Vagina (tissue), 2 donors: ENCODE data around the gene NGFR. TPM values are rescaled to one million over a fixed set of nuclear protein-coding genes. Genes with fewer than 3 reads are reported as not detected.

Experiments
- DNase-seq, 2 donors: peaks; one replicate each; pipeline ENCODE4 v3.0.0-alpha.2; 2017; ENCODE audit errors: extremely low spot score in 2 of 2
- H3K27ac ChIP-seq: fragments of 200-600 bp; sonication (generic); one replicate; pipeline ENCODE4 v1.5.1; 2019
- H3K27me3 ChIP-seq: fragments of 200-600 bp; sonication (generic); one replicate; pipeline ENCODE4 v1.5.1; 2019
- H3K36me3 ChIP-seq, 2 donors: fragments of 200-600 bp; sonication (generic); one replicate each; pipeline ENCODE4 v1.5.1; 2017 to 2019
- H3K4me1 ChIP-seq: fragments of 200-600 bp; sonication (generic); one replicate; pipeline ENCODE4 v1.5.1; 2019
- H3K4me3 ChIP-seq, 2 donors: fragments of 200-600 bp; sonication (generic); 1 replicate in 1 of 2; 2 replicates in 1 of 2; pipeline ENCODE4 v1.5.1; 2016 to 2019
- H3K9me3 ChIP-seq: fragments of 200-600 bp; sonication (generic); one replicate; pipeline ENCODE4 v1.5.1; 2019
- POLR2A ChIP-seq, 2 donors: fragments of 450-650 bp; IDR thresholded peaks; one replicate each; pipeline ENCODE4 v1.6.1; 2017; ENCODE audit warnings: antibody characterized with exemption in 2 of 2, mild to moderate bottlenecking in 2 of 2, moderate library complexity in 2 of 2
- POLR2AphosphoS5 ChIP-seq, 2 donors: sonication (generic); formaldehyde crosslinking; IDR thresholded peaks; one replicate each; pipeline ENCODE4 v1.9.0; 2017; ENCODE audit warnings: antibody characterized with exemption in 2 of 2, mild to moderate bottlenecking in 2 of 2, low read depth in 1 of 2; ENCODE audit not compliant: insufficient read depth in 1 of 2
- intact Hi-C: fragments of 100-400 bp; cut with DNase I; formaldehyde crosslinking; loops from one replicate; pipeline ENCODE4 v1.15.1; 2023
- total RNA-seq: library from RNA; depleted of rRNA; stranded (reverse); fragments of >200 nt; gene quantifications from one replicate; pipeline ENCODE4 v1.2.3, GENCODE V29; 2016
- TF ChIP-seq, protein P1 (sequence below), 3 experiments: fragments of 450-650 bp in 2 of 3; fragments of 200-600 bp in 1 of 3; sonication (generic) in 1 of 3; IDR thresholded peaks; one replicate each; pipeline ENCODE4 v1.5.1; 2017 to 2019; ENCODE audit warnings: antibody characterized with exemption in 3 of 3, mild to moderate bottlenecking in 2 of 3, moderate library complexity in 2 of 3

NGFR gene
- total RNA-seq, 1 donor from 2014 or later = 41.7 TPM

DNA sequence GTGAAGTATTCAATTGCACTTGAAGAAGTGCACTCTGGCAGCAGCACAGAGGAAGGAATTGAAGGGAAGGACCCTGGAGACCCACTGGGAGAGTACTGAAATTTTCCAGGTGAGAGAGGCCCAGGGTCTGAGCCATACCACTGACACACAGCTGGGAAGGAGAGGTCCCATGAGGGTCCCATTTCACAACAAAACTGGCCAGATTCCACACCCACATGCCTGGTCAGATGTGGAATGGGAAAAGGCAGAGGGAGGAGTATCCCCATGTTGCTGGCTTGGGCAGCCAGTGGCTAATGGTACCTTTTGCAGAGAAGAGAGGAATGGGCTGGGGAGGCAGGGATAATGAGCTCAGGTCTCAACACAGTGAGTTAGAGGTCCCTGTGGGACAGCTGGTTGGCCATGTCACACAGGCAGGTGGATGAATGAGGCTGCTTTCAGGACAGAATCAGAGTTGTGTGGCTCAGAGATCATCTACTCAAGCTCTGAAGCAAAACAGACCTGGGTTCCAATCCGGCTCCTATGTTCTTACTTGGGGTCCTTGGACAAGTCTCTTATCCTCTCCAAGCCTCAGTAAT lies 26.2 kb upstream of the NGFR start:
- no peaks in the 10 kb centered on the region for H3K36me3 ChIP-seq
- no peaks in the 10 kb centered on the region for H3K9me3 ChIP-seq
- intact Hi-C loops = no loop called here
- no peak overlapping the region for H3K27ac ChIP-seq
- DNase-seq = no peak
- no peak overlapping the region for H3K4me3 ChIP-seq
- H3K27me3 ChIP-seq = no peaks in the 10 kb centered on the region
- TF ChIP-seq, protein P1, sequence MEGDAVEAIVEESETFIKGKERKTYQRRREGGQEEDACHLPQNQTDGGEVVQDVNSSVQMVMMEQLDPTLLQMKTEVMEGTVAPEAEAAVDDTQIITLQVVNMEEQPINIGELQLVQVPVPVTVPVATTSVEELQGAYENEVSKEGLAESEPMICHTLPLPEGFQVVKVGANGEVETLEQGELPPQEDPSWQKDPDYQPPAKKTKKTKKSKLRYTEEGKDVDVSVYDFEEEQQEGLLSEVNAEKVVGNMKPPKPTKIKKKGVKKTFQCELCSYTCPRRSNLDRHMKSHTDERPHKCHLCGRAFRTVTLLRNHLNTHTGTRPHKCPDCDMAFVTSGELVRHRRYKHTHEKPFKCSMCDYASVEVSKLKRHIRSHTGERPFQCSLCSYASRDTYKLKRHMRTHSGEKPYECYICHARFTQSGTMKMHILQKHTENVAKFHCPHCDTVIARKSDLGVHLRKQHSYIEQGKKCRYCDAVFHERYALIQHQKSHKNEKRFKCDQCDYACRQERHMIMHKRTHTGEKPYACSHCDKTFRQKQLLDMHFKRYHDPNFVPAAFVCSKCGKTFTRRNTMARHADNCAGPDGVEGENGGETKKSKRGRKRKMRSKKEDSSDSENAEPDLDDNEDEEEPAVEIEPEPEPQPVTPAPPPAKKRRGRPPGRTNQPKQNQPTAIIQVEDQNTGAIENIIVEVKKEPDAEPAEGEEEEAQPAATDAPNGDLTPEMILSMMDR (IDR thresholded peaks at IDR 0.05) = no peak
- TF ChIP-seq POLR2A (IDR thresholded peaks at IDR 0.05) (no peak), POLR2AphosphoS5 (IDR thresholded peaks at IDR 0.05; ENCODE audit: insufficient read depth in 1 of 2, low read depth in 1 of 2) (no peak)
- peaks cover 14% of the 10 kb centered on the region for H3K4me1 ChIP-seq

DNA sequence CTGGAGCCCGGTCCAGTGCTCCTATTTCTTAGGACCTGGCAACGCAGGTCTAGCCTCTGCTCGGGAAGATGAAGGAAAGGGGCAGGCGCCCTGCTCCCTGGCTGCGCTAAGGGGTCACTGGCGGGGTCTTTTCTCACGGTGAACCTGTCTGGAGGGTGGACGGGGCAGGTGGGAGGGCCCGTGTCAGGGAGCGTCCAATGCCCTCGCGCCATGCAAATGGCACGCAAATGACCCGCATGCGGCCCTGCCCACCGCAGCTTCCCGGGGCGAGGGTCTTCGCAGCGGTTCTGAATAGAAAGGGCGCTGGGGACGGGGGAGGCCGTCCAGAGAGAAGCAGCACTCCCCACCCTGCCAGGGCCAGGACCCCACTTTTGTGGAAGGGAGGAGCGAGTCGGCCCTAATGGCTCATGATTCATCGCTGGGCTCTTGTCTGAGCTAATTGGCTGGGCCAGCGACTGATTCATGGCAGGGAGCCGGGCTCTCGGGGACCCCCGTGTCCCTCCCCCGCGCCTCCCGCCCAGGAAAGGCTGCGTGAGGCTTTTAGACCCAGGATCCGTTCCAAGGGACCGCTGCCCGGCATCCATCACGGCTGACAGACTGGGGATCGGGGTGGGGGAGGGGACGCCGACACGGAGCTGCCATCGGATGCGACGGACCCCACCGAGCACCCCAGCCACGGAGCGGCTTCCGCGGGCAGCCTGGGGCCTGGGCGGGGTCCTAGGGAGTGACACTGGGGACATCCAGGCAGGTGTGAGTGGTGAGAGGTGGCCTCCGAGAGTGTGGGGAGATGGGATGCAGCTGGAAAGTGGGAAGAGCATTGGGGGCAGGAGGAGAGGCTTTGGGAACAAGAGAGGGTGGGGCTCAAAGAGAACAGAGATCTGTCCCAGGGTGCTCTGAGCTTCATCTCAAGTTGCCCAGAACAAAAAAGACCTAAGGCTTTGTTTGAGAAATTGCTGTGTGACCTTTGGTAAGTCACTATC lies 25.0 kb upstream of the NGFR start:
- intact Hi-C loops = no loop called here
- TF ChIP-seq POLR2A (IDR thresholded peaks at IDR 0.05) = no peak
- TF ChIP-seq, protein P1 (IDR thresholded peaks at IDR 0.05) = no peak
- TF ChIP-seq POLR2AphosphoS5 (IDR thresholded peaks at IDR 0.05; ENCODE audit: insufficient read depth in 1 of 2, low read depth in 1 of 2) = no peak
- H3K27me3 ChIP-seq = no peaks in the 10 kb centered on the region
- H3K4me3 ChIP-seq = peak overlapping the region; percentile 20 to 37
- no peak for DNase-seq
- H3K27ac ChIP-seq = no peak overlapping the region
- no peaks in the 10 kb centered on the region for H3K9me3 ChIP-seq
- peaks cover 14% of the 10 kb centered on the region for H3K4me1 ChIP-seq
- no peaks in the 10 kb centered on the region for H3K36me3 ChIP-seq

DNA sequence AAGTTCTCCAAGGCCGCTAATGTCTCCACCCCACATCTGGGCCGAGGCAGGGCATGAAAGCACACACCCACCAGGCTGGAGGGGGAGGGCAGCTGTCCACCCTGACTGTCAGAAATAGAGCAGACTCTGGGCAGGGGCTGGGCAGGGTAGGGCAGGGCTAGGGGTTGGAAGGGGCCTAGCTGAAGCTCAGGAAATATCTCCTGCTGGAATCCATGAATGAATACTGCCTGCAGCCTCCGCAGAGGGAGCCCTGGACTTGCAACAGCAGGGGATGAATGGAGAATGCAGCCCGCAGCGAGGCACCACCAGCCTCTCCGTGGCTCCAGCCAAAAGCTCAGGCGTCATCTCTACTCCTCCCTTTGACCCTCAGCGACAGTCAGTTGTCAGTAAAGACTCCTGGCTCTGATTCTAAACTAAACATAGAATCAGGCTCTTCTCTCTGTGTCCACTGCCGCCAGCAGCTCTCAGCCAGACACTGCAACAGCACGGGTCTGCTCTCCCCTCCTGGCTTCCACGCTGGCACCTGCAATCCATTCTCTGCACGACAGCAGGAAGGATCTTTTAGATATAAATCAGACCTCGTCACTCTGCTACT lies 23.9 kb upstream of the NGFR start:
- H3K4me1 ChIP-seq = peaks cover 14% of the 10 kb centered on the region
- DNase-seq = no peak
- H3K4me3 ChIP-seq = no peak overlapping the region
- no peaks in the 10 kb centered on the region for H3K9me3 ChIP-seq
- H3K27me3 ChIP-seq = no peaks in the 10 kb centered on the region
- no peaks in the 10 kb centered on the region for H3K36me3 ChIP-seq
- TF ChIP-seq, protein P1 (IDR thresholded peaks at IDR 0.05) = no peak
- no peak for TF ChIP-seq POLR2A (IDR thresholded peaks at IDR 0.05)
- TF ChIP-seq POLR2AphosphoS5 (IDR thresholded peaks at IDR 0.05; ENCODE audit: insufficient read depth in 1 of 2, low read depth in 1 of 2) = no peak
- intact Hi-C loops = no loop called here
- H3K27ac ChIP-seq = no peak overlapping the region

DNA sequence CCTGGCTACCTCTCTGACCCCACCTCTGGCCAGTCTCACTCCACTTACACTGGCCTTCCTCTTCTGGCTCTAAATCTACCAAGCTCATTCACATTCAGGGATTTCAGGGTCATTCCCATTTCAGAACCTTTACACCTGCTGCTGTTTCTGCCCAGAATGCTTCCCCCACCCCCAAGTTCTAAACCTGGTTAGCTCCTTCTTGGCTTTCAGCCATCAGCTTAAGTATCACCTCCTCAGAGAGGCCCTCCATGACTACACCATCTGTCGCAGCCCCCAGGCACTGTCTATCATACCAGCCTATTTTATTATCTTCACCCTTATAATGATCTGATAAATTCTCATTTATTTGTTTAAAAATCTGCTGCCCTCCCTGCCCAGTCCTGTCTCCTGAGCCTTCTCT lies 23.3 kb upstream of the NGFR start:
- H3K36me3 ChIP-seq = no peaks in the 10 kb centered on the region
- no peak for TF ChIP-seq POLR2AphosphoS5 (IDR thresholded peaks at IDR 0.05; ENCODE audit: insufficient read depth in 1 of 2, low read depth in 1 of 2)
- TF ChIP-seq, protein P1 (IDR thresholded peaks at IDR 0.05) = no peak
- no peak for TF ChIP-seq POLR2A (IDR thresholded peaks at IDR 0.05)
- DNase-seq = no peak
- intact Hi-C loops = no loop called here
- no peak overlapping the region for H3K4me3 ChIP-seq
- H3K27me3 ChIP-seq = no peaks in the 10 kb centered on the region
- no peak overlapping the region for H3K27ac ChIP-seq
- no peaks in the 10 kb centered on the region for H3K9me3 ChIP-seq
- H3K4me1 ChIP-seq = peaks cover 14% of the 10 kb centered on the region
